SK-N-SH (cell line): Measurements from ENCODE around the gene ADAMTS6. TPM values are rescaled to one million over a fixed set of nuclear protein-coding genes. Genes with fewer than 3 reads are reported as not detected.

Source experiments
- CTCF ChIA-PET: fragments of 300-600, 350-600 bp; formaldehyde crosslinking; extraction: SDS; loops from one replicate; lab custom pipeline; 2021; lab: Yijun Ruan, JAX
- POLR2A ChIA-PET: fragments of 350-600 bp; sonication (Branson Sonifier 250); formaldehyde crosslinking; extraction: SDS; loops from one replicate; lab custom pipeline; 2020; ENCODE audit warnings: antibody characterized with exemption, inconsistent platforms; lab: Yijun Ruan, JAX
- DNase-seq: peaks from one replicate; pipeline ENCODE4 v3.0.0; 2012
- H2AFZ ChIP-seq: fragments of 200-600 bp; sonication (generic); 2 replicates; pipeline ENCODE4 v1.8.1; 2016; ENCODE audit warnings: antibody characterized with exemption, mild to moderate bottlenecking, low read depth
- H3F3A ChIP-seq: fragments of 200-600 bp; sonication (generic); replicated peaks from 2 replicates; pipeline ENCODE3; 2016; ENCODE audit warnings: antibody characterized with exemption, mild to moderate bottlenecking; ENCODE audit not compliant: insufficient read depth
- H3K27ac ChIP-seq, 2 experiments: fragments of 200-500 bp in 1 of 2; fragments of 200-600 bp in 1 of 2; sonication (Bioruptor generic) in 1 of 2; sonication (generic), shearing (Covaris generic) in 1 of 2; 2 replicates each; pipeline versions ENCODE4 v1.5.1 to v1.6.1; 2014 to 2016; ENCODE audit warnings: low read depth in 2 of 2, inconsistent platforms in 1 of 2, low read length in 1 of 2, mild to moderate bottlenecking in 1 of 2, mixed read lengths in 1 of 2
- H3K27me3 ChIP-seq: fragments of 200-600 bp; sonication (generic), shearing (Covaris generic); 2 replicates; pipeline ENCODE4 v1.6.1; 2016; ENCODE audit warnings: mixed run types; ENCODE audit not compliant: insufficient read depth
- H3K36me3 ChIP-seq, 2 experiments: fragments of 200-500 bp in 1 of 2; fragments of 200-600 bp in 1 of 2; sonication (Bioruptor generic) in 1 of 2; sonication (generic) in 1 of 2; replicated peaks in 1 of 2; 2 replicates each; pipeline versions ENCODE3 to v1.5.1; 2014 to 2016; ENCODE audit warnings: low read length in 1 of 2, mild to moderate bottlenecking in 1 of 2; ENCODE audit not compliant: insufficient read depth in 2 of 2, control insufficient read depth in 1 of 2
- H3K4me1 ChIP-seq, 2 experiments: fragments of 200-500 bp in 1 of 2; fragments of 200-600 bp in 1 of 2; sonication (Bioruptor generic) in 1 of 2; sonication (generic), shearing (Covaris generic) in 1 of 2; 2 replicates each; pipeline versions ENCODE4 v1.5.1 to v1.6.1; 2014 to 2016; ENCODE audit warnings: low read depth in 1 of 2, low read length in 1 of 2, mixed run types in 1 of 2; ENCODE audit not compliant: insufficient read depth in 2 of 2, control insufficient read depth in 1 of 2
- H3K4me2 ChIP-seq: fragments of 200-600 bp; sonication (generic), shearing (Covaris generic); 2 replicates; pipeline ENCODE4 v1.6.1; 2017; ENCODE audit warnings: mixed run types
- H3K4me3 ChIP-seq, 2 experiments: fragments of 200-500 bp in 1 of 2; fragments of 200-600 bp in 1 of 2; sonication (Bioruptor generic) in 1 of 2; sonication (generic), shearing (Covaris generic) in 1 of 2; 2 replicates each; pipeline versions ENCODE4 v1.5.1 to v1.8.1; 2014 to 2016; ENCODE audit warnings: low read depth in 2 of 2, inconsistent platforms in 1 of 2, low read length in 1 of 2, mild to moderate bottlenecking in 1 of 2, mixed read lengths in 1 of 2, moderate library complexity in 1 of 2
- H3K79me2 ChIP-seq: fragments of 200-600 bp; sonication (generic); 2 replicates; pipeline ENCODE4 v1.8.1; 2017; ENCODE audit warnings: mild to moderate bottlenecking; ENCODE audit not compliant: insufficient read depth
- H3K9ac ChIP-seq: fragments of 200-600 bp; sonication (generic); 2 replicates; pipeline ENCODE4 v1.6.1; 2017; ENCODE audit warnings: mixed run types
- H3K9me2 ChIP-seq: fragments of 200-600 bp; sonication (generic); 2 replicates; pipeline ENCODE4 v1.6.1; 2017; ENCODE audit warnings: mixed run types
- H3K9me3 ChIP-seq: fragments of 200-600 bp; sonication (generic); 2 replicates; pipeline ENCODE4 v1.6.1; 2017; ENCODE audit warnings: mixed run types, mild to moderate bottlenecking, moderate library complexity
- H4K20me1 ChIP-seq: fragments of 200-600 bp; sonication (generic); 2 replicates; pipeline ENCODE4 v1.6.1; 2017; ENCODE audit warnings: mild to moderate bottlenecking, mixed run types; ENCODE audit not compliant: insufficient read depth
- CHD2 ChIP-seq: fragments of 150-350 bp; IDR thresholded peaks from 2 replicates; pipeline ENCODE4 v1.6.1; 2018; ENCODE audit warnings: low read length; ENCODE audit not compliant: partially characterized antibody
- CTCF ChIP-seq: fragments of 200-600 bp; sonication (generic); IDR thresholded peaks from 2 replicates; pipeline ENCODE4 v1.6.1; 2017; ENCODE audit warnings: antibody characterized with exemption, mild to moderate bottlenecking, moderate library complexity
- ELF1 ChIP-seq: IDR thresholded peaks from 2 replicates; pipeline ENCODE4 v1.4.0; 2012
- EP300 ChIP-seq, 2 experiments: IDR thresholded peaks; 2 replicates each; pipeline versions ENCODE4 v1.4.0 to v1.6.1; 2012; ENCODE audit warnings: borderline replicate concordance in 1 of 2, low read depth in 1 of 2, low read length in 1 of 2
- EZH2phosphoT487 ChIP-seq: fragments of 200-600 bp; sonication (generic); IDR thresholded peaks from 2 replicates; pipeline ENCODE4 v1.6.1; 2017; ENCODE audit warnings: low read depth, mixed run types, mild to moderate bottlenecking, antibody characterized with exemption, moderate library complexity, borderline replicate concordance
- FOSL2 ChIP-seq: IDR thresholded peaks from 2 replicates; pipeline ENCODE4 v1.4.0; 2012; ENCODE audit warnings: low read depth, mild to moderate bottlenecking, moderate library complexity, borderline replicate concordance
- FOXJ3 ChIP-seq: sonication (generic); formaldehyde crosslinking; IDR thresholded peaks from 2 replicates; pipeline ENCODE4 v1.5.1; 2020; ENCODE audit warnings: mild to moderate bottlenecking, missing genetic modification reagents
- GATA2 ChIP-seq: sonication (generic); formaldehyde crosslinking; IDR thresholded peaks from 2 replicates; pipeline ENCODE4 v1.5.0; 2020; ENCODE audit warnings: mild to moderate bottlenecking, missing genetic modification reagents
- IRF3 ChIP-seq: fragments of 150-350 bp; IDR thresholded peaks from 2 replicates; pipeline ENCODE4 v1.6.1; 2016; ENCODE audit warnings: mild to moderate bottlenecking, low read depth, low read length
- JUND ChIP-seq: IDR thresholded peaks from 2 replicates; pipeline ENCODE4 v1.4.0; 2012
- MAX ChIP-seq: IDR thresholded peaks from 2 replicates; pipeline ENCODE4 v1.4.0; 2012; ENCODE audit warnings: low read depth
- MEF2A ChIP-seq: IDR thresholded peaks from 2 replicates; pipeline ENCODE4 v1.4.0; 2012; ENCODE audit warnings: low read depth, borderline replicate concordance
- NFIC ChIP-seq: IDR thresholded peaks from 2 replicates; pipeline ENCODE4 v1.4.0; 2012; ENCODE audit warnings: borderline replicate concordance
- NRF1 ChIP-seq: IDR thresholded peaks from 2 replicates; pipeline ENCODE4 v1.6.1; 2012; ENCODE audit warnings: low read depth, mild to moderate bottlenecking, low read length
- RAD21 ChIP-seq: IDR thresholded peaks from 2 replicates; pipeline ENCODE4 v1.6.1; 2012; ENCODE audit warnings: mild to moderate bottlenecking, low read length
- RCOR1 ChIP-seq: fragments of 150-350 bp; IDR thresholded peaks from 2 replicates; pipeline ENCODE4 v1.6.1; 2017; ENCODE audit warnings: antibody characterized with exemption, low read length
- RFX5 ChIP-seq: IDR thresholded peaks from 2 replicates; pipeline ENCODE4 v1.6.1; 2012; ENCODE audit warnings: mild to moderate bottlenecking, improper control_type of control experiment, low read length
- SIN3A ChIP-seq: IDR thresholded peaks from 2 replicates; pipeline ENCODE4 v1.6.1; 2012; ENCODE audit warnings: low read depth, mild to moderate bottlenecking, low read length, moderate library complexity, borderline replicate concordance
- SMC3 ChIP-seq: IDR thresholded peaks from 2 replicates; pipeline ENCODE4 v1.6.1; 2012; ENCODE audit warnings: low read depth, low read length, improper control_type of control experiment
- TAF1 ChIP-seq: IDR thresholded peaks from 2 replicates; pipeline ENCODE4 v1.6.1; 2012; ENCODE audit warnings: low read depth, mild to moderate bottlenecking, low read length, moderate library complexity, borderline replicate concordance
- TEAD4 ChIP-seq: IDR thresholded peaks from 2 replicates; pipeline ENCODE4 v1.4.0; 2012; ENCODE audit warnings: mild to moderate bottlenecking, borderline replicate concordance; ENCODE audit not compliant: insufficient read depth
- USF1 ChIP-seq: IDR thresholded peaks from 2 replicates; pipeline ENCODE4 v1.4.0; 2012; ENCODE audit warnings: low read depth, borderline replicate concordance
- YY1 ChIP-seq: IDR thresholded peaks from 2 replicates; pipeline ENCODE4 v1.4.0; 2012; ENCODE audit warnings: low read depth, mild to moderate bottlenecking
- ZBTB33 ChIP-seq: IDR thresholded peaks from 2 replicates; pipeline ENCODE4 v1.4.0; 2012; ENCODE audit warnings: low read depth, borderline replicate concordance
- WGBS: methylation state at CpG from one replicate; pipeline ENCODE4 v1.1.6; 2017; ENCODE audit warnings: low lambda C conversion rate; 5-methylcytosine and 5-hydroxymethylcytosine counted together
- polyA plus RNA-seq, 3 experiments: library from polyadenylated mRNA; depleted of rRNA; stranded (reverse); fragments of >200 nt; gene quantifications; 2 replicates each; pipeline ENCODE4 v1.2.3, GENCODE V29; 2012

The ADAMTS6 gene
- polyA plus RNA-seq, 1 of the 3 experiments (the other 2 are of a cell fraction), result 15.0 TPM

- TF ChIP-seq ZBTB33 (no peak), YY1 (no peak), CTCF (no peak)
Observed at GRCh38 chr5:65163698-65164097, 318.0 kb downstream of the ADAMTS6 start (continued).

GRCh38 chr5:65161655-65162054 lies 320.1 kb downstream of the ADAMTS6 start:
- Histone ChIP-seq H3K27ac (peak overlapping the region in 1 of 2 experiments; percentile 70; a peak in 2 of 4 replicates), H3K9me2 (no peaks in the 10 kb centered on the region), H3K79me2 (peaks cover 6% of the 10 kb centered on the region; the same call in 1 of the 2 replicates), H3F3A (peaks cover 29% of the 10 kb centered on the region), H3K4me3 (no peak overlapping the region), H3K9ac (no peak overlapping the region), H3K4me2 (no peak overlapping the region), H2AFZ (no peak overlapping the region), H3K4me1 (peaks cover 0 to 22% of the 10 kb centered on the region in 2 experiments; a peak in 2 of 4 replicates), H4K20me1 (no peaks in the 10 kb centered on the region), H3K36me3 (peaks cover 0 to 26% of the 10 kb centered on the region in 2 experiments), H3K9me3 (no peaks in the 10 kb centered on the region), H3K27me3 (no peaks in the 10 kb centered on the region)
- CTCF ChIA-PET, result no interaction called here
- WGBS, result 54% methylated on average over 1 of the region's 1 CpG
- POLR2A ChIA-PET, result no interaction called here
- DNase-seq, result no peak
- no peak for TF ChIP-seq CTCF
- peak; percentile 59 for TF ChIP-seq JUND
- TF ChIP-seq EZH2phosphoT487, result no peak
- no peak for TF ChIP-seq CHD2
- TF ChIP-seq MAX, result no peak
- no peak for TF ChIP-seq RCOR1
- TF ChIP-seq SIN3A, result no peak
- peak; percentile 52; the same call in 1 of the 2 replicates for TF ChIP-seq FOSL2
- no peak for TF ChIP-seq USF1
- no peak for TF ChIP-seq NFIC
- TF ChIP-seq GATA2, result no peak
- TF ChIP-seq MEF2A, result 0 out of 2 replicates have a peak, but pooled peaks have one; percentile 11
- TF ChIP-seq FOXJ3 (CRISPR knock-in tag), result no peak
- no peak for TF ChIP-seq RAD21
- no peak for TF ChIP-seq YY1
- TF ChIP-seq IRF3, result no peak
- TF ChIP-seq SMC3, result no peak
- no peak for TF ChIP-seq RFX5
- TF ChIP-seq NRF1, result no peak
- peak in 1 of 2 experiments; percentile 65; a peak in 1 of 4 replicates for TF ChIP-seq EP300 (IDR thresholded peaks at IDR 0.05; ENCODE audit: borderline replicate concordance in 1 of 2, low read depth in 1 of 2, low read length in 1 of 2)
- no peak for TF ChIP-seq ELF1
- peak; percentile 51; the same call in 1 of the 2 replicates for TF ChIP-seq TEAD4
- TF ChIP-seq TAF1, result no peak
